ENCODE results near the gene CASP10. TPM values are rescaled to one million over a fixed set of nuclear protein-coding genes. Genes with fewer than 3 reads are reported as not detected.
A peak's percentile ranks its signal among the peaks of the same experiment; 100 is the strongest.
"Not testable (repeated sequence)": the region's sequence is repeated elsewhere in the genome, so short reads cannot be mapped to it uniquely, and the experiment has no call there.

Gene CASP10
- total and polyA plus RNA-seq, 2 of the 13 experiments (the other 11 are each of a cell fraction or from before 2014, with no cell fraction given): 22.2 to 23.8 TPM

- in situ Hi-C loops (cut with HindIII; ENCODE audit: extremely low pct_ligation_motif_present, low pct_unique_long_range_greater_than_20kb); H4K20me1 ChIP-seq (ENCODE audit: insufficient read depth, low read length); H2AFZ ChIP-seq (ENCODE audit: low read length); H3K79me2 ChIP-seq (ENCODE audit: insufficient read depth, low read length); H3K27me3 ChIP-seq (ENCODE audit: control insufficient read depth in 1 of 2, insufficient read depth in 2 of 2, low read length in 2 of 2); CTCF ChIA-PET (ENCODE audit: low intra/inter-chr PET ratio, low total read pairs); FAIRE-seq; H3K4me3 ChIP-seq (replicated peaks in 1 of 3; ENCODE audit: insufficient read depth in 1 of 3, low read depth in 2 of 3, low read length in 3 of 3); H3K9me3 ChIP-seq (ENCODE audit: low read length); BruUV-seq (replicated peaks); TF ChIP-seq EP300 (IDR thresholded peaks at IDR 0.05; ENCODE audit: low read depth in 2 of 2, low read length in 2 of 2): not testable (repeated sequence)
- peaks cover 43% of the 10 kb centered on the region for H3K4me1 ChIP-seq (ENCODE audit: insufficient read depth, low read length)
- ATAC-seq (peak; percentile 36), DNase-seq (ENCODE audit: low spot score) (peak; percentile 63)
- H3K27ac ChIP-seq (ENCODE audit: extremely low read length, insufficient read depth, low read length): peak overlapping the region; percentile 91
- 70% methylated on average over 8 of the region's 8 CpGs for WGBS (ENCODE audit: low lambda C conversion rate)
- H3K36me3 ChIP-seq (replicated peaks in 1 of 2; ENCODE audit: control insufficient read depth in 1 of 2, insufficient read depth in 2 of 2, low read length in 2 of 2): peaks cover 2 to 29% of the 10 kb centered on the region in 2 experiments; a peak in 4 of 5 replicates
- intact Hi-C loops (cut with micrococcal nuclease; ENCODE audit: unreplicated experiment): loop anchor here (1.0 kb wide), 1 partner anchor 9 kb away; no protein-coding TSS in a partner anchor
- POLR2A ChIA-PET: interaction anchor here (5.7 kb wide), 1 partner anchor 33 kb away, joined by 75 read pairs; the partner anchor contains the start of gene CFLAR
- H3K9ac ChIP-seq (ENCODE audit: insufficient read depth, low read depth, low read length): peak overlapping the region; percentile 58
- H3K4me2 ChIP-seq (ENCODE audit: low read depth, low read length): peak overlapping the region; percentile 49
- TF ChIP-seq ZFP91 (CRISPR knock-in tag; IDR thresholded peaks at IDR 0.05; ENCODE audit: borderline replicate concordance) (peak; percentile 26; the same call in 1 of the 2 replicates), ADNP (CRISPR knock-in tag; IDR thresholded peaks at IDR 0.05) (0 out of 2 replicates have a peak, but pooled peaks have one; percentile 33), KDM2A (CRISPR knock-in tag; IDR thresholded peaks at IDR 0.05; ENCODE audit: borderline replicate concordance, low read depth) (0 out of 2 replicates have a peak, but pooled peaks have one; percentile 34), SALL1 (CRISPR knock-in tag; IDR thresholded peaks at IDR 0.05) (peak; percentile 21; the same call in 1 of the 2 replicates), ETV5 (CRISPR knock-in tag; IDR thresholded peaks at IDR 0.05; ENCODE audit: borderline replicate concordance) (0 out of 2 replicates have a peak, but pooled peaks have one; percentile 16), FOXO4 (CRISPR knock-in tag; conservative IDR thresholded peaks at IDR 0.05) (0 out of 2 replicates have a peak, but pooled peaks have one; percentile 77), ZNF296 (CRISPR knock-in tag; conservative IDR thresholded peaks at IDR 0.05) (0 out of 2 replicates have a peak, but pooled peaks have one; percentile 25), ZMYM2 (CRISPR knock-in tag; IDR thresholded peaks at IDR 0.05) (0 out of 2 replicates have a peak, but pooled peaks have one; percentile 60), ZBTB38 (CRISPR knock-in tag; IDR thresholded peaks at IDR 0.05) (peak; percentile 81), ZNF687 (CRISPR knock-in tag; IDR thresholded peaks at IDR 0.05) (peak; percentile 44; the same call in 1 of the 2 replicates), RXRA (CRISPR knock-in tag; IDR thresholded peaks at IDR 0.05) (peak; percentile 52), EP300 (CRISPR knock-in tag; IDR thresholded peaks at IDR 0.05; ENCODE audit: borderline replicate concordance) (peak; percentile 27; the same call in 1 of the 2 replicates), ZNF770 (CRISPR knock-in tag; IDR thresholded peaks at IDR 0.05) (peak; percentile 52; the same call in 1 of the 2 replicates)
Observed at GRCh38 chr2:201149821-201150165, 33.1 kb upstream of the CASP10 start.

All from HepG2 (cell line).